Central memory CD4-positive, alpha-beta T cell (primary cell): ENCODE measurements around the gene GRWD1.

ENCODE experiments used
- DNase-seq: peaks from one replicate; pipeline ENCODE4 v3.0.0; 2022

Gene GRWD1

DNA sequence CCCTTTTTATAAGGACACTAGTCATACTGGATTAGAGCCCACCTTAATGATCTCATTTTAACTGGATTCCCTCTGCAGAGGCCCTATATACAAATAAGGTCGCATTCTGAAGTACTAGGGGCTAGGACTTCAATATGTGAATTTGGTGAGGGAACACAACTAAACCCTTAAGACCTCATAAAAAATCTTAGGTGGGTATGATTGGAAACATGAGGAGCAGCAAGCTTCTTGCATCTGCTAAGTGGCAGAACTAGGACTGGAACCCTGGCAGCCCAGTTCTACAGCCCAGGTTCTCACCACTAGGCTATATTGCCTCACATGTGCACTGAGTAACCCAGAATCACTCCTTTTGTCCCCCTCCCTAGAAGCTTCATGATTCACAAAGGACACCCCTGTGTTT, 17.1 kb upstream of the GRWD1 start:
- no peak for DNase-seq

- DNase-seq = no peak
Measured at GRCh38 chr19:48433337-48433736, 12.4 kb upstream of the GRWD1 start.

- DNase-seq = no peak
Measured at GRCh38 chr19:48436586-48436985, 9.2 kb upstream of the GRWD1 start.

- DNase-seq = no peak
Measured at GRCh38 chr19:48441360-48442050, 4.3 kb upstream of the GRWD1 start.

- DNase-seq = no peak
Measured at GRCh38 chr19:48442116-48443035, 3.4 kb upstream of the GRWD1 start.

DNA sequence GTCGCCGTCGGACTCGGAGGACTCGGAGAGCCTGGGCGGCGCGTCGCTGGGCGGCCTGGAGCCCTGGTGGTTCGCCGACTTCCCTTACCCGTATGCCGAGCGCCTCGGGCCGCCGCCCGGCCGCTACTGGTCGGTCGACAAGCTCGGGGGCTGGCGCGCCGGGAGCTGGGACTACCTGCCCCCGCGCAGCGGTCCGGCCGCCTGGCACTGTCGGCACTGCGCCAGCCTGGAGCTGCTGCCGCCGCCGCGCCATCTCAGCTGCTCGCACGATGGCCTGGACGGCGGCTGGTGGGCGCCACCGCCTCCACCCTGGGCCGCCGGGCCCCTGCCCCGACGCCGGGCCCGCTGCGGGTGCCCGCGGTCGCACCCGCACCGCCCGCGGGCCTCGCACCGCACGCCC, 2.5 kb upstream of the GRWD1 start:
- no peak for DNase-seq

- no peak for DNase-seq
Measured at GRCh38 chr19:48443731-48444128, 2.1 kb upstream of the GRWD1 start.

GRCh38 chr19:48444129-48444935, 1.5 kb upstream of the GRWD1 start:
- no peak for DNase-seq

DNA sequence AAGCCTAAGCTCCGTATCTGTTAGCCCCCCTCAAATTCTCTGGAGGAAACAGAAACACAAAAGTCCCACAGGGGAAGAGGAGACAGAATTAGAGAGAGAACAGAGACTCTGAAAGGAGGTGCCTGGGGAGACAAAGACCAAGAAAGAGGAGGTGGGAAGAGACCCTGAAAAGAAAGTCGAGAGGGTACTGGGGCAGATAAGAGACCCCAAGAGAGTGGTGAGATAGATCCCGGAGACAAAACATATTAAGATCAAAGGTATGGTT, 915 bp upstream of the GRWD1 start:
- DNase-seq = no peak

DNA sequence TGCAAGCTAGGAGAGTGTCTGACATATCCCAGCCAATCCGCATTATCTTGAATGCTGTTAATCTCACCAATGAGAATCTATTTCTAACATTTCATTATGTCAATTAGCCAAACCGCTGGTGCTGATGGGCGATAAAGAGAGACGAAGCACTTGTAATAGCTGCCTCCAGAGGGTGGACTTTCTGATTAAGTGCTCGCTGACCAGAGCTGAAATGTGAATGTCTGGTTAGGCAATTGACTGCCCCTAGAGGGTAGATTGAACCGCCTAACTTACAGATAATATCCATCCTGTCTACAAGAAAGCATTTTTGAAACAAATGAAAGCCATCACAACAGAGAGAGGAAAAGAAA, 552 bp upstream of the GRWD1 start:
- no peak for DNase-seq

DNA sequence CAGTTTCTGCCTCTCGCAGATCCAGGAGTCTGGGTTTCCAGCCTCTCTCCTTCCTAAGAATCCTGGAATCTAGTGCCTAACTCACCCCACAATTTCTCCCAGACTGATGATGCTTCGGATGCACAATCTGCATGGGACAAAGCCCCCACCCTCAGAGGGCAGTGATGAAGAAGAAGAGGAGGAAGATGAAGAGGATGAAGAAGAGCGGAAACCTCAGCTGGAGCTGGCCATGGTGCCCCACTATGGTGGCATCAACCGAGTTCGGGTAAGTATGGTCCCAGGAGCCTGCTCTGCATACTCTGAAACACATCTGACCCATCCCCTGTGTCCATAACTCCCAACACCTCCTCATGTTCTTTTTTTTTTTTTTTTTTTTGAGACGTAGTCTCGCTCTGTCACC, 796 bp downstream of the GRWD1 start:
- DNase-seq = no peak

GRCh38 chr19:48448563-48448962, 2.8 kb downstream of the GRWD1 start:
- no peak for DNase-seq

DNA sequence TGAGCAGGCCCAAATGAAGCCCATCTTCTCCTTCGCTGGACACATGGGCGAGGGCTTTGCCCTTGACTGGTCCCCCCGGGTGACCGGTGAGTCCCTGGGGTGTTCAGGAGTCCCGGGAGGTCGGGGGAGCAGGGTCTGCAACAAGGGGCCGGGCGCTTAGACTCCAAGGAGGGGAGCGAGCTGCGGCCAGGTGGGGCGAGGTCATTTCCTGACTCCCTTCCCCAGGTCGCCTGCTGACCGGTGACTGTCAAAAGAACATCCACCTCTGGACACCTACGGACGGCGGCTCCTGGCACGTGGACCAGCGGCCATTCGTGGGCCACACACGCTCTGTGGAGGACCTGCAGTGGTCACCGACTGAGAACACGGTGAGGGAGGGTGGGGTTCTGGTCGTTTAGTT, 4.7 kb downstream of the GRWD1 start:
- no peak for DNase-seq

DNA sequence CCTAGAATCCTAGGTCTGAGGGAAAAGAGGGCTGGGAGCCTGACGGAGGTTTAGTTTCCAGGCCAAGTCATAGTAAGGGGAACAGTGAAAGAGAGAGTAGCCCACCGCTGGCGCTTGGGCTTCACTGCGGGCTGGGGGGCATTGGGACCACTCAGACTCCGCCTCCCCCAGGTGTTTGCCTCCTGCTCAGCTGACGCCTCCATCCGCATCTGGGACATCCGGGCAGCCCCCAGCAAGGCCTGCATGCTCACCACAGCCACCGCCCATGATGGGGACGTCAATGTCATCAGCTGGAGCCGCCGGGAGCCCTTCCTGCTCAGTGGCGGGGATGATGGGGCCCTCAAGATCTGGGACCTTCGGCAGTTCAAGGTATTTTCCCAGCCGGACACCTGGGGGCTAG, 5.1 kb downstream of the GRWD1 start:
- DNase-seq = no peak

DNA sequence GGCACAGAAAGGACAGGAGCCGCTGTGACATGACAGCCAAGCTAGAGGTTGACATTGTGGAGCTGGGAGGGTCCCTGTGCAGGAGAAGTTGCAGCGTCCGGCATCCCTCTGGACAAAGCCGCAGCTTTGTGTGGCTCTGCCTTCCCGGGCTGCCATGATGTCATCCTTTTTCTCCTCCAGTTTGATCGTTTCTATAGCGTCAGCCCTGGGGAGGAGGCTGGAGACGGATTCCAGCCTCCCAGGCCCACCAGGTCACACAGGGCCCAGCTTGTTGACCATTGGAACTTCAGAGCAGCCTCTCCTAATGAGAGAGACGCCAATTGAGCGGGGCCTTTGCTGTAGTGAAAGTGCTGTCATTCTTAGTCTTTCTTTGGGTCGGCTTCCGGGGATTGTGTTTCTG, 5.8 kb downstream of the GRWD1 start:
- DNase-seq = no peak

DNA sequence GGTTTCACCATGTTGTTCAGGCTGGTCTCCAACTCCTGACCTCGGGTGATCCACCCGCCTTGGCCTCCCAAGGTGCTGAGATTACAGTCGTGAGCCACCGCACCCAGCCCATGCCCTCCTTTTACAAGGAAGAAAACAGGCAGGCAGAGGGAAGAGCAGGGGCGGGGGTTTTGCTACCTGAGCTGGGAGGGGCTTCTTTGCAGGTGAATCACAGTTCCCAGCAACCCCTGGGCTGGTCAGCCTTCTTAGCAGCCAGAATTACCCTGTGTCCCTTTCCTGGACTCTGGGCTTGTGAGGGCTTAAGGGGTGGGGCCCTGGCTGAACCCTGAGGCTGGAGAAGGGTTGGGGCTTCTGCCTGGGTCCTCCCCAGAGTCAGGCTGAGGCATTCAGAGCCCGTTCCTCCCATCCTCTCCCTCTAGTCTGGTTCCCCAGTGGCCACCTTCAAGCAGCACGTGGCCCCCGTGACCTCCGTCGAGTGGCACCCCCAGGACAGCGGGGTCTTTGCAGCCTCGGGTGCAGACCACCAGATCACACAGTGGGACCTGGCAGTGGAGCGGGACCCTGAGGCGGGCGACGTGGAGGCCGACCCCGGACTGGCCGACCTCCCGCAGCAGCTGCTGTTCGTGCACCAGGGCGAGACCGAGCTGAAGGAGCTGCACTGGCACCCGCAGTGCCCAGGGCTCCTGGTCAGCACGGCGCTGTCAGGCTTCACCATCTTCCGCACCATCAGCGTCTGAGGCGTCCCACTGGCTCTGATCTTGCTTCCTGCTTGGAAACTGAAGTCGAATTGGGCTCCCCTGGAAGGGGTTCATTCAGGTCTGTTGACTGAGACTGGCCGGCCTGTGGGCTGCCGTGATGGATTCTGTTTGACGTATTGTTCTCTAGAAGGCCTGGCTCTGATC, 6.8 kb downstream of the GRWD1 start:
- no peak for DNase-seq

DNA sequence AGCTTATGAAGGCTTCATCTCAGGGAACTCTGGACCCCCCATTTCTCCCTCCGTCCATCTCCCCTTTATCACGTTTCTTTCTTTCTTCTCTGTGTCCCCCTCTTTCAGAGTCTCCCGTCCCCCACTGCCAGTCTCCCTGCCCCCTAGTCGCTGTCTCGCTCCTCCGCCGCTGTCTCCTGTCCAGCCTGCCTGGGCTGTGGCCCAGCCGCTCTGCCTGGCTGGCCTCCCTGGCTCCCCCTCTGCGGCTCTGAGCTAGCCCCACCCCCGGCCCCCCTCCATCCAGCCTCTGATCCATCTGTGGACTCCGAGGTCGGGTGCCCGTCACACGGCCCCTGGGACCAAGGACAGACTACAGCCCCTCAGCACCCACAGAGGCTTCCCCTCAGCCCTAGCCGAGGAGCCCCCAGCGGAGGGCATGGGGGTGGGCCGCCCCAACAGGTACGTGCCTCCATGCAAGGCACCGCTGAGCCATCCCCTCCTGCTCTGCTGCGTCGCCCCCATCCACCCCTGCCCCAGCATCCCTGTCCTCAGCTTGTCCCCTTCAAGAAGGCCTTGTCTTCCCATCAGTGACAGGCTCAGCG, 8.5 kb downstream of the GRWD1 start:
- no peak for DNase-seq

DNA sequence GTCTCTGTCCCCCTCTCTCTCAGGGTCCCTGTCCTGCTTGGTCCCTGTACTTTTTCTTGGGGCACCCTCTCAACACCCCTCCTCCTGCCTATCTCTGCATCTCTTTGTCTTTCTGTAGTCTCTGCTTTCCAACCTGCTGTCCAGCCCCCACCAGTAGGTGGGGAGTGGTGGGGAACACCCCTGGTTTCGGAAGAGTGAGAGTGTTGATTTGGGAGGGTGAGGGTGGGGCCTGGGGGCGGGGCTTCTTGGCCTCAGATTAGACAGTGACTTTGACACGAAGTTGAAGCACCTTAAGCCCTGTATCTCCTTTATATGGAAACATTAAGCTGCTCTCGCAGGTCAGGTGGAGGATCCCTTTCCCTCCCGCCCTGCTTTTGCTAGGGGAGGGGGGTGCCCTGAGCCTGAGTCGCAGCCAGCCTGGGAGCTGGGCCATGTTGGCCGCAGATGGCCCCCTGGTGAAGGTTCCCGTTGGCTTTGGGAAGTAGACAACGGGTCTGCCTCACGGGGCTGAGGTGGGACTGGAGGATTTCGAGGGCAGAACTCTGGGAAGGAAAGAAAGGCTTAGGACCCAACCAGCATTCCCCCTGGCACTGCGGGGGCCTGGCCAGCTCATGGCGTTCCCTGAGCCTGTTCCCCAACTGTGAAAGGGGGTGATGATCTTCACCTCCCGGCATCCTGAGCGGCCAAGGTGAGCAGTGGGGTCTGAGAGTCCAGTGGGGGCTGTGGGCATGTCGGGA, 9.6 kb downstream of the GRWD1 start, which contains the start of gene KCNJ14:
Gene KCNJ14, plus strand, starts transcription at position 404 of the 737 bp plus-strand sequence. CDS start 6,151 bp downstream, outside the sequence.
- DNase-seq = no peak

DNA sequence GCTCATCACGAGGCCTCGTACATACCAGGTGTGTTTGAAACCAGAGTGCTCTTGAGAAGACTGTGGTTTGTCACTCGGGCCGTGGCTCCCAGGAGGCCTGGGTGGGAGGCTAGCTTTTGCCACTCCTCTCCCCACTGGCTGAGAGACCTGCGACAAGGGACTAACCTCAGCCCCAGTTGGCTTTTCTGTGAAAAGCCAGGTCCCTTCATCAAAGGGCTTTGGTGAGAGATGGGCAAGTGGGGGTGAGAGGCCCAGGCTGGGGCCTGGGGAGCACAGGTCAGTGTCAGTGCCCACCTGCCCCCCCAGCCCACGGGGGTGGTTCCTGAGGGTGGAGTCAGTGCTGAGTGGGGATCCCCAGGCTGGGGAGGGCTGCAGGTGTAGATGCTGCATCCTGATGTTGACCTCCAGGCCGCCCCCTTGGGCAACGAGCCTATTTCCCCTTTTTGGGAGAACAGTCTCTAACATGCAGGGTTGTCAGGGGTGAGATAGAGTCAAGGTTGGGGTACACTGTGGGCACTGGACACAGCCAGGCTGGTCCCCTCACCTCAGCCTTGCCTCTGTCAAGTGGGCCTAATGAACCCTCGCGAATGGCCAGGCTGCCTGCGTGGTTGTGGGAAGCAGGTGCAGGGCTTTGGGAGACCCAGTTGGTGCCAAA, 10.3 kb downstream of the GRWD1 start:
- no peak for DNase-seq

DNA sequence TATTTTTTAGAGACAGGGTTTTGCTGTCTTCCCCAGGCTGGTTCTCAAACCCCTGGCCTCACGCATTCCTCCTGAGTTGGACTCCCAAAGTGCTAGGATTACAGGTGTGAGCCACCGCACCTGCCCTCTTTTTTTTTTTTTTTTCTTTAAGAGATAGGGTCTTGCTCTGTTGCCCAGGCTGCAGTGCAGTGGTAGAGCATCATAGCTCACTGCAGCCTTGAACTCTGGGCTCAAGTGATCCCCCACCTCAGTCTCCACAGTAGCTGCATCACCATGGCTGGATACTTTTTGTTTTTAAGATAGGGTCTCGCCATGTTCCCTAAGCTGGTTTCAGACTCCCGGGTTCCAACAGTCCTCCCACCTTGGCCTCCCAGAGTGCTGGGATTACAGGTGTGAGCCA, 11.1 kb downstream of the GRWD1 start:
- DNase-seq = no peak

GRCh38 chr19:48458016-48458415, 12.2 kb downstream of the GRWD1 start:
- no peak for DNase-seq
